HEK293 (cell line): ENCODE data around the gene NPHP4.

Experiments used
- CTCF ChIA-PET: fragments of 350-600 bp; formaldehyde crosslinking; extraction: SDS; loops from one replicate; lab custom pipeline; 2021; ENCODE audit warnings: antibody characterized with exemption; lab: Yijun Ruan, JAX
- POLR2A ChIA-PET: fragments of 300-600 bp; formaldehyde crosslinking; extraction: SDS; loops from one replicate; lab custom pipeline; 2020; ENCODE audit warnings: antibody characterized with exemption, inconsistent platforms; lab: Yijun Ruan, JAX
- H3K27ac ChIP-seq: fragments of 200-500 bp; sonication (Bioruptor generic); 2 replicates; pipeline ENCODE4 v1.5.1; 2014; ENCODE audit warnings: low read depth, low read length, control low read depth, inconsistent platforms; ENCODE audit errors: extremely low read depth
- H3K36me3 ChIP-seq, 2 experiments: fragments of 200-500 bp in 1 of 2; sonication (Bioruptor generic) in 1 of 2; 1 replicate in 1 of 2; 2 replicates in 1 of 2; pipeline ENCODE4 v1.5.1; 2014 to 2017; ENCODE audit warnings: inconsistent platforms in 2 of 2, low read length in 2 of 2; ENCODE audit not compliant: control insufficient read depth in 2 of 2, insufficient read depth in 1 of 2
- H3K4me1 ChIP-seq: fragments of 200-500 bp; sonication (Bioruptor generic); 2 replicates; pipeline ENCODE4 v1.5.1; 2014; ENCODE audit warnings: mild to moderate bottlenecking, low read length, inconsistent platforms; ENCODE audit not compliant: control insufficient read depth, insufficient read depth
- H3K4me3 ChIP-seq: 2 replicates; pipeline ENCODE4 v1.5.1; 2011; ENCODE audit warnings: low read depth, mild to moderate bottlenecking, control low read depth, low read length, moderate library complexity
- H3K9me3 ChIP-seq: fragments of 200-500 bp; sonication (Bioruptor generic); 2 replicates; pipeline ENCODE4 v1.5.1; 2014; ENCODE audit warnings: low read depth, low read length, inconsistent platforms; ENCODE audit not compliant: control insufficient read depth, insufficient read depth
- EGR2 ChIP-seq: fragments of 450-650 bp; formaldehyde crosslinking; IDR thresholded peaks from 2 replicates; pipeline ENCODE4 v1.5.1; 2016; ENCODE audit warnings: low read depth, missing biosample characterization, missing genetic modification characterization
- GLI4 ChIP-seq: fragments of 450-650 bp; formaldehyde crosslinking; IDR thresholded peaks from 2 replicates; pipeline ENCODE4 v1.5.1; 2016; ENCODE audit warnings: missing biosample characterization, missing genetic modification characterization
- KLF16 ChIP-seq: fragments of 450-650 bp; formaldehyde crosslinking; IDR thresholded peaks from 2 replicates; pipeline ENCODE4 v1.5.1; 2017; ENCODE audit warnings: missing biosample characterization, missing genetic modification characterization
- KLF7 ChIP-seq: fragments of 450-650 bp; formaldehyde crosslinking; IDR thresholded peaks from 2 replicates; pipeline ENCODE4 v1.5.1; 2016; ENCODE audit warnings: missing biosample characterization, missing genetic modification characterization, borderline replicate concordance
- KLF8 ChIP-seq: fragments of 450-650 bp; formaldehyde crosslinking; IDR thresholded peaks from 2 replicates; pipeline ENCODE4 v1.5.1; 2016; ENCODE audit warnings: missing biosample characterization, missing genetic modification characterization
- SP2 ChIP-seq: fragments of 450-650 bp; formaldehyde crosslinking; IDR thresholded peaks from 2 replicates; pipeline ENCODE4 v1.5.1; 2016; ENCODE audit warnings: missing biosample characterization, missing genetic modification characterization
- ZFHX2 ChIP-seq: fragments of 450-650 bp; formaldehyde crosslinking; conservative IDR thresholded peaks from 2 replicates; pipeline ENCODE4 v1.5.1; 2016; ENCODE audit warnings: missing biosample characterization, missing genetic modification characterization
- ZFP37 ChIP-seq: fragments of 450-650 bp; formaldehyde crosslinking; IDR thresholded peaks from 2 replicates; pipeline ENCODE4 v1.5.1; 2016; ENCODE audit warnings: missing biosample characterization, missing genetic modification characterization
- ZNF114 ChIP-seq: fragments of 450-650 bp; formaldehyde crosslinking; IDR thresholded peaks from 2 replicates; pipeline ENCODE4 v1.5.0; 2017; ENCODE audit warnings: missing biosample characterization, missing genetic modification characterization
- ZNF2 ChIP-seq: fragments of 450-650 bp; formaldehyde crosslinking; IDR thresholded peaks from 2 replicates; pipeline ENCODE4 v1.5.1; 2016; ENCODE audit warnings: missing biosample characterization, missing genetic modification characterization
- ZNF324 ChIP-seq: fragments of 450-650 bp; formaldehyde crosslinking; IDR thresholded peaks from 2 replicates; pipeline ENCODE4 v1.5.1; 2016; ENCODE audit warnings: missing biosample characterization, missing genetic modification characterization
- ZNF341 ChIP-seq: fragments of 450-650 bp; formaldehyde crosslinking; IDR thresholded peaks from 2 replicates; pipeline ENCODE4; 2016; ENCODE audit warnings: low read depth, missing biosample characterization, missing genetic modification characterization
- ZNF433 ChIP-seq: fragments of 450-650 bp; formaldehyde crosslinking; IDR thresholded peaks from 2 replicates; pipeline ENCODE4 v1.5.1; 2016; ENCODE audit warnings: missing biosample characterization, missing genetic modification characterization, low read depth
- ZNF791 ChIP-seq: fragments of 450-650 bp; formaldehyde crosslinking; IDR thresholded peaks from 2 replicates; pipeline ENCODE4 v1.5.1; 2016; ENCODE audit warnings: missing biosample characterization, missing genetic modification characterization
- ZNF830 ChIP-seq: fragments of 450-650 bp; IDR thresholded peaks from 2 replicates; pipeline ENCODE4 v1.5.0; 2018; ENCODE audit warnings: missing biosample characterization, missing genetic modification characterization, low read depth, mild to moderate bottlenecking, moderate library complexity
- ZNF843 ChIP-seq: fragments of 450-650 bp; formaldehyde crosslinking; IDR thresholded peaks from 2 replicates; pipeline ENCODE4 v1.5.1; 2016; ENCODE audit warnings: missing biosample characterization, missing genetic modification characterization
- ZSCAN30 ChIP-seq: fragments of 450-650 bp; IDR thresholded peaks from 2 replicates; pipeline ENCODE4 v1.5.1; 2018; ENCODE audit warnings: missing biosample characterization, mild to moderate bottlenecking, missing genetic modification characterization, moderate library complexity
- TF ChIP-seq, protein P1 (sequence below): fragments of 450-650 bp; formaldehyde crosslinking; IDR thresholded peaks from 2 replicates; pipeline ENCODE4 v1.5.1; 2016; ENCODE audit warnings: missing biosample characterization, missing genetic modification characterization
- TF ChIP-seq, protein P2 (sequence below): fragments of 450-650 bp; formaldehyde crosslinking; IDR thresholded peaks from 2 replicates; pipeline ENCODE4 v1.5.1; 2017; ENCODE audit warnings: missing biosample characterization, missing genetic modification characterization
- TF ChIP-seq, protein P3 (sequence below): fragments of 450-650 bp; formaldehyde crosslinking; IDR thresholded peaks from 2 replicates; pipeline ENCODE4 v1.5.1; 2016; ENCODE audit warnings: missing biosample characterization, missing genetic modification characterization
- TF ChIP-seq, protein P4 (sequence below): fragments of 450-650 bp; formaldehyde crosslinking; IDR thresholded peaks from 2 replicates; pipeline ENCODE4 v1.5.1; 2016; ENCODE audit warnings: missing biosample characterization, missing genetic modification characterization, borderline replicate concordance

The NPHP4 gene

GRCh38 chr1:5989731-5990271, 2.4 kb downstream of the NPHP4 start:
- no peaks in the 10 kb centered on the region for H3K4me1 ChIP-seq
- no peaks in the 10 kb centered on the region for H3K9me3 ChIP-seq
- ChIA-PET CTCF (interaction anchor here (0.5 to 2.6 kb wide), 3 partner anchors 9 to 914 kb away, joined by 3 to 12 read pairs (median 3); no protein-coding TSS in a partner anchor), POLR2A (interaction anchor here (0.6 kb wide), 1 partner anchor 705 kb away, joined by 5 read pairs; no protein-coding TSS in a partner anchor)
- TF ChIP-seq SP2 (no peak), EGR2 (tag by site-specific recombination) (peak; percentile 54), ZNF341 (no peak), ZNF830 (tag by site-specific recombination) (no peak)
- peaks cover 0 to 22% of the 10 kb centered on the region in 2 experiments; a peak in 1 of 3 replicates for H3K36me3 ChIP-seq
- no peak overlapping the region for H3K27ac ChIP-seq
- no peak overlapping the region for H3K4me3 ChIP-seq

DNA sequence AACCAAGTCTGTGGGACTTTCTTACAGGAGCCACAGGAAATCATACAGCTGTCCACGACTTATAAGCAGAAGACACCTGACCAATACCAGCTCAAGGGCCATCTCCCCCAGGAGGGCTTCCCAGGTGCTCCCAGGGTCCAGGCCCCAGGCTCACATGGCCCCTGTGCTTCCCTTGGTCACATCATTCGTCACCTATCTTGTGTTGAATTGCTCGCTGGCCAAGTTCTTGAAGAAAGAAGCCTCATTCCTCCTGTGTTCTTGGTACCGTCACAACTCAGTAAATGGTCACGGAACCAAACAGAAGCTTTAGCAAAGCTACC, 3.0 kb downstream of the NPHP4 start:
- no peak overlapping the region for H3K4me3 ChIP-seq
- ChIA-PET POLR2A (no interaction called here), CTCF (interaction anchor here (2.6 kb wide), 1 partner anchor 8 kb away, joined by 12 read pairs; no protein-coding TSS in a partner anchor)
- no peaks in the 10 kb centered on the region for H3K9me3 ChIP-seq
- no peaks in the 10 kb centered on the region for H3K4me1 ChIP-seq
- H3K36me3 ChIP-seq, result peaks cover 0 to 27% of the 10 kb centered on the region in 2 experiments; a peak in 1 of 3 replicates
- TF ChIP-seq, protein P1, sequence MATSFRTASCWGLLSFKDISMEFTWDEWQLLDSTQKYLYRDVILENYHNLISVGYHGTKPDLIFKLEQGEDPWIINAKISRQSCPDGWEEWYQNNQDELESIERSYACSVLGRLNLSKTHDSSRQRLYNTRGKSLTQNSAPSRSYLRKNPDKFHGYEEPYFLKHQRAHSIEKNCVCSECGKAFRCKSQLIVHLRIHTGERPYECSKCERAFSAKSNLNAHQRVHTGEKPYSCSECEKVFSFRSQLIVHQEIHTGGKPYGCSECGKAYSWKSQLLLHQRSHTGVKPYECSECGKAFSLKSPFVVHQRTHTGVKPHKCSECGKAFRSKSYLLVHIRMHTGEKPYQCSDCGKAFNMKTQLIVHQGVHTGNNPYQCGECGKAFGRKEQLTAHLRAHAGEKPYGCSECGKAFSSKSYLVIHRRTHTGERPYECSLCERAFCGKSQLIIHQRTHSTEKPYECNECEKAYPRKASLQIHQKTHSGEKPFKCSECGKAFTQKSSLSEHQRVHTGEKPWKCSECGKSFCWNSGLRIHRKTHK (tag by site-specific recombination), result no peak
- TF ChIP-seq ZNF433 (tag by site-specific recombination) (no peak), KLF16 (tag by site-specific recombination) (no peak), ZNF843 (tag by site-specific recombination) (no peak), ZNF2 (tag by site-specific recombination) (no peak), ZNF114 (no peak), ZSCAN30 (tag by site-specific recombination) (no peak), ZNF324 (tag by site-specific recombination) (no peak), ZNF791 (no peak)
- TF ChIP-seq, protein P2, sequence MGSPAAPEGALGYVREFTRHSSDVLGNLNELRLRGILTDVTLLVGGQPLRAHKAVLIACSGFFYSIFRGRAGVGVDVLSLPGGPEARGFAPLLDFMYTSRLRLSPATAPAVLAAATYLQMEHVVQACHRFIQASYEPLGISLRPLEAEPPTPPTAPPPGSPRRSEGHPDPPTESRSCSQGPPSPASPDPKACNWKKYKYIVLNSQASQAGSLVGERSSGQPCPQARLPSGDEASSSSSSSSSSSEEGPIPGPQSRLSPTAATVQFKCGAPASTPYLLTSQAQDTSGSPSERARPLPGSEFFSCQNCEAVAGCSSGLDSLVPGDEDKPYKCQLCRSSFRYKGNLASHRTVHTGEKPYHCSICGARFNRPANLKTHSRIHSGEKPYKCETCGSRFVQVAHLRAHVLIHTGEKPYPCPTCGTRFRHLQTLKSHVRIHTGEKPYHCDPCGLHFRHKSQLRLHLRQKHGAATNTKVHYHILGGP (tag by site-specific recombination), result no peak
- no peak overlapping the region for H3K27ac ChIP-seq

GRCh38 chr1:5988596-5989285, 3.5 kb downstream of the NPHP4 start:
- ChIA-PET CTCF (interaction anchor here (0.8 to 2.6 kb wide), 2 partner anchors 8 to 139 kb away, joined by 3 to 12 read pairs; no protein-coding TSS in a partner anchor), POLR2A (no interaction called here)
- Histone ChIP-seq H3K4me1 (no peaks in the 10 kb centered on the region), H3K36me3 (peaks cover 0 to 32% of the 10 kb centered on the region in 2 experiments; a peak in 1 of 3 replicates), H3K27ac (no peak overlapping the region), H3K4me3 (no peak overlapping the region), H3K9me3 (no peaks in the 10 kb centered on the region)
- TF ChIP-seq, protein P3, sequence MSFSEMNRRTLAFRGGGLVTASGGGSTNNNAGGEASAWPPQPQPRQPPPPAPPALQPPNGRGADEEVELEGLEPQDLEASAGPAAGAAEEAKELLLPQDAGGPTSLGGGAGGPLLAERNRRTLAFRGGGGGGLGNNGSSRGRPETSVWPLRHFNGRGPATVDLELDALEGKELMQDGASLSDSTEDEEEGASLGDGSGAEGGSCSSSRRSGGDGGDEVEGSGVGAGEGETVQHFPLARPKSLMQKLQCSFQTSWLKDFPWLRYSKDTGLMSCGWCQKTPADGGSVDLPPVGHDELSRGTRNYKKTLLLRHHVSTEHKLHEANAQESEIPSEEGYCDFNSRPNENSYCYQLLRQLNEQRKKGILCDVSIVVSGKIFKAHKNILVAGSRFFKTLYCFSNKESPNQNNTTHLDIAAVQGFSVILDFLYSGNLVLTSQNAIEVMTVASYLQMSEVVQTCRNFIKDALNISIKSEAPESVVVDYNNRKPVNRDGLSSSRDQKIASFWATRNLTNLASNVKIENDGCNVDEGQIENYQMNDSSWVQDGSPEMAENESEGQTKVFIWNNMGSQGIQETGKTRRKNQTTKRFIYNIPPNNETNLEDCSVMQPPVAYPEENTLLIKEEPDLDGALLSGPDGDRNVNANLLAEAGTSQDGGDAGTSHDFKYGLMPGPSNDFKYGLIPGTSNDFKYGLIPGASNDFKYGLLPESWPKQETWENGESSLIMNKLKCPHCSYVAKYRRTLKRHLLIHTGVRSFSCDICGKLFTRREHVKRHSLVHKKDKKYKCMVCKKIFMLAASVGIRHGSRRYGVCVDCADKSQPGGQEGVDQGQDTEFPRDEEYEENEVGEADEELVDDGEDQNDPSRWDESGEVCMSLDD (tag by site-specific recombination), result no peak
- TF ChIP-seq GLI4 (no peak), KLF7 (tag by site-specific recombination) (no peak), ZFP37 (tag by site-specific recombination) (no peak), KLF8 (tag by site-specific recombination) (no peak), EGR2 (tag by site-specific recombination) (peak; percentile 46; the same call in 1 of the 2 replicates), ZFHX2 (peak; percentile 28; the same call in 1 of the 2 replicates)
- TF ChIP-seq, protein P4, sequence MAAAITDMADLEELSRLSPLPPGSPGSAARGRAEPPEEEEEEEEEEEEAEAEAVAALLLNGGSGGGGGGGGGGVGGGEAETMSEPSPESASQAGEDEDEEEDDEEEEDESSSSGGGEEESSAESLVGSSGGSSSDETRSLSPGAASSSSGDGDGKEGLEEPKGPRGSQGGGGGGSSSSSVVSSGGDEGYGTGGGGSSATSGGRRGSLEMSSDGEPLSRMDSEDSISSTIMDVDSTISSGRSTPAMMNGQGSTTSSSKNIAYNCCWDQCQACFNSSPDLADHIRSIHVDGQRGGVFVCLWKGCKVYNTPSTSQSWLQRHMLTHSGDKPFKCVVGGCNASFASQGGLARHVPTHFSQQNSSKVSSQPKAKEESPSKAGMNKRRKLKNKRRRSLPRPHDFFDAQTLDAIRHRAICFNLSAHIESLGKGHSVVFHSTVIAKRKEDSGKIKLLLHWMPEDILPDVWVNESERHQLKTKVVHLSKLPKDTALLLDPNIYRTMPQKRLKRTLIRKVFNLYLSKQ (tag by site-specific recombination), result no peak
